Stimulated activated CD8-positive, alpha-beta memory T cell treated with anti-CD3 and anti-CD28 coated beads, Interleukin-12 subunit alpha, Interleukin-12 subunit beta, amount 100 ng/mL, for 1 hour (primary cell): Measurements from ENCODE around the gene VWA1.
"Not testable (repeated sequence)": the region's sequence is repeated elsewhere in the genome, so short reads cannot be mapped to it uniquely, and the experiment has no call there.

Source experiments
- DNase-seq: peaks from one replicate; pipeline ENCODE4 v3.0.0-alpha.2; 2020; ENCODE audit warnings: low read depth

VWA1 gene

GRCh38 chr1:1422465-1423244 lies 12.8 kb upstream of the VWA1 start:
- no peak for DNase-seq

DNA sequence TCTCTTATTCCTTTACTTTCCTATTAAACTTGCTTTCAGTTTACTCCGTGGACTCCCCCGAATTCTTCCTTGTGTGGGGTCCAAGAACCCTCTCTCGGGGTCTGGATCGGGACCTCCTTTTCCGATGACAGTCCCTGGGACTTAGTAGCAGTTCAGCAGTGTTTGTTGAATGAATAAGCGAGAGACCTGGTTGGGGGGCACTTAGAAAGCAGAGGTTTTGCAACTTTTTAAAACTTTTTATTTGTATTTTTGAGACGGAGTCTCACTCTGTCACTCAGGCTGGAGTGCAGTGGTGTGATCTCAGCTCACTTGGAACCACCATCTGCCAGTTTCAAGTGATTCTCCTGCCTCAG lies 12.3 kb upstream of the VWA1 start:
- DNase-seq = no peak

DNA sequence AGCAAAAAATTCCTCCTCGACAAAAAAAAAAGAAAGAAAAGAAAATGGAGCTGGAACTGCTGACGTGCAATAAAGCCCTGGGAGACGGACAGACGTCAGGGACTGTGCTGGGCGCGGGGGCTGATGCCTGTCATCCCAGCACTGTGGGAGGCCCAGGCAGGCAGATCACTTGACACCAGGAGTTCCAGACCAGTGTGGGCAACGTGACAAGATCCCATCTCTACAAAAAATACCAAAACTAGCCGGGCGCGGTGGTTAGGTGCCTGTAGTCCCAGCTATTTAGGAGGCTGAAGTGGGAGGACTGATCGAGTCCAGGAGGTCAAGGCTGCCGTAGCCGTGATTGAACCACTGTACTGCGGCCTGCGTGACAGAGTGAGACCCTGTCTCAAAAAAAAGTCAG lies 10.8 kb upstream of the VWA1 start:
- no peak for DNase-seq

DNA sequence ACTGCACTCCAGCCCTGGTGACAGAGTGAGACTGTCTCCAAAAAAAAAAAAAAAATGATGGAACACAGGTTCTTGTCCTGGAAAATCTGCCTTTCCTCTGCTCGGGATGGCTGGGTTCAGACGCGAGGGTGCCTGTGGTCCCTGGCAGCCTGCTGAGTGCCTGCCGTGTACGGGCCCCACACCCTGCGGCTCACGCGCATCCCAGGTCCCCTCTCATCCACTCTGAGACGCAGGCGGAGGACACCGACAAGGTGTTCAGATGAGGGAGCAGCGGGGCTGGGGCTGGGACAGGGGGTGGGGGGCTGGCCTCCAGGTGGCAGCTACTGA lies 10.1 kb upstream of the VWA1 start:
- DNase-seq = no peak

DNA sequence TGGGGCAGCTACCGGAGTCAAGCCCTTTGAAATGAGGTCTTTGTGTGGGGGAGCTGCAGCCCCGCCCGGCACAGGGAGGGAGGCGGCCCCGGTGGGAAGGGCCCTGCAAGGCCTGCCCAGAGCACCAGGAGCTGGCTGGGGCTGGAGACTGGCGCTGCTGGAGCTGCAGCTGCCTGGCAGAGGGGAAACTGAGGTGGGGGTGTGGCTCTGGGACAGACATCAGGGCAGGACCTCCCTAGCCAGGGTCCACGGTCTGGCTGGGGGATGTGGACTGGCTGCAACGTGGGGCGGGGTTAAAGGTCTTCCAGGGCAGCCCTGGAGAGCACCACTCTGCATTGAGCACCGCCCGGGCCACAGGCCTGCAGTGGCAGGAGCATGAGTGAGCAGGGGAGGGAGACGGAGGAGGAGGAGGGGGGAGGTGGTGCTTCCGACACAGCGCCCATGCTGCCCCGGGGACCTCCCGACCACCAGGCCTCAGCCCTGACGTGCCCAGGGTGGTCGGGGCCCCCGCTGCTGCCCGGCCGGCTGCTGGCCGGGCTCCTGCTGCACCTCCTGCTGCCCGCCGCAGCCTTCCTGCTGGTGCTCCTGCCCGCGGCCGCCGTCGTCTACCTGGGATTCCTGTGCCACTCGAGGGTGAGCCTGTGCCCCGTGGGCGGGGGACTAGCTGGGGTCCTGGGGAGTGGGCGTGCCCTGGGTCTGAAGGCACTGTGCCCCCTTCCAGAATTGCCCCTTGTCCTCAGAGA lies 9.6 kb upstream of the VWA1 start:
- no peak for DNase-seq

- no peak for DNase-seq
Measured at GRCh38 chr1:1426496-1427105, 8.9 kb upstream of the VWA1 start.

- no peak for DNase-seq
Measured at GRCh38 chr1:1427106-1427819, 8.2 kb upstream of the VWA1 start.

- DNase-seq = no peak
Measured at GRCh38 chr1:1427820-1428148, 7.7 kb upstream of the VWA1 start.

DNA sequence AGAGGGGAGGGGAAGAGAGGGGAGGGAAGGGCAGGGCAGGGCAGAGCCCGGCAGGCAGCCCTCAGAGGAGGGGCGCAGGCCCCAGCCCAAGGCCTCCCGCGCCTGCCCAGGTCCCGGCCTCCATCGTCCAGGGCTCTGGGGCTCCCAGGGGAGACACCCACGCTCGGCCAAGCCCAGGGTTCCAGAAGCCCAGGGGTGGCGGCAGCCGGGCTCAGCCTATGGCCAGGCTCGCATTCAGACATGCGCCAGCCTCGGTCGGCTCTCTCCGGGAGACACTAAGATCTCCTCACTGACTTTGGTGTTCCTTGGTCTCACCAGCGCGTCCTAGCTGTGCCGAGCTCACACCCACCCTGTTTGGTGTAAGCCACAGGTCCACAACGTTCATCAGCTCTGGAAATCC lies 7.3 kb upstream of the VWA1 start:
- no peak for DNase-seq

DNA sequence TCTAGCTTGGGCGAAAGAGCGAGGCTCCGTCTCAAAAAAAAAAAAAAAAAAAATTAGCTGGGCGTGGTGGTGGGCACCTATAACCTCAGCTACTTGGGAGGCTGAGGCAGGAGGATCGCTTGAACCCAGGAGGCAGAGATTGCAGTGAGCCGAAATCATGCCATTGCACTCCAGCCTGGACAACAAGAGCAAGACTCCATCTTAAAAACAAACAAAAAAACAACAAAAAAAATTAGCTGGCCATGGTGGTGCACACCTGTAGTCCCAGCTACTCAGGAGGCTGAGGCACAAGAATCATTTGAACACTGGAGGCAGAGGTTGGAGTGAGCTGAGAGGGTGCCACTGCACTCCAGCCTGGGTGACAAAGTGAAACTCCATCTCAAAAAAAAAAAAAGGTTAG lies 6.5 kb upstream of the VWA1 start:
- not testable (repeated sequence) for DNase-seq

GRCh38 chr1:1429671-1430073 lies 5.8 kb upstream of the VWA1 start:
- DNase-seq = no peak

DNA sequence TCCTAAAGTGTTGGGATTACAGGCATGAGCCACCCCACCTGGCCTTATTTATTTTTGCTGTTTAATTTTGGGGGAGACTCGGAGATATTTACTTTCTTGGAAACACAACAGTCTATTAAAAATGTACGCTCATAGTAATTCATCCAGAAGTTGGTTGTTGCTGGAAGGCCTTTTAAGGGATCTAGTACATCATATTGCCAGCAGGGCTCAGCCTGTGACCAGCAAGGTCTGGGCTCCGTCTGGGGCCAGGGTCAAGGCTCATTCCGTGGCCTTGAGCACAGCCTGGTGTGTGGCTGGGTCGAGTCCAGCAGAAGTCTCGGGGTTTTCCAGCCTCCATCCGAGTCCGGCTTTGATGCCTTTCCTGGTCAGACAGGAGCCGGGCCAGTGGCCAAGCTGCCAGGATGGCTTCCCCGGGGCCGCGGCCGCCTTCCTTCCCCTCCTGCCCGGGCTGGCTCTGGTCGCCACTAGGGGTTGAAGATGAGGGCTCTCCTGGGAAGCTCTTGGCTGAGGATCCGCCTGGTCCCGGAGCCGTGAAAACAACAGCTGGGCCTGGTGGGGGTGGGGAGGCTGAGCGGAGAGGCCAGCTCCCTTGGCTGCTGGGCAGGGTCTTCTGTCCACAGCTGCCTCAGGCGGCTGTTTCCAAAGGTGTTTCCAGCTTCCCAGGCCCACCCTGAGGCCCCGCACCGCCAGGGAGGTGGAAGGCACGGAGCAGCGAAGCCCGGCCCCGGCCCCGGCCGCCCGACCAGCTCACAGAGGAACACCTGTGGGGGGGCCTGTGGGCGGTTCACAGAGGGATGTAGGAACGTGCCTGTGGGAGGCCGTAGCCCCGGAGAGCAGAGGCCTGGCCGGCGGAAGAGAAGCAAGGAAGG lies 5.1 kb upstream of the VWA1 start:
- DNase-seq = no peak

GRCh38 chr1:1430992-1431844 lies 4.3 kb upstream of the VWA1 start:
- no peak for DNase-seq

- DNase-seq = no peak
Measured at GRCh38 chr1:1431845-1432273, 3.6 kb upstream of the VWA1 start.

DNA sequence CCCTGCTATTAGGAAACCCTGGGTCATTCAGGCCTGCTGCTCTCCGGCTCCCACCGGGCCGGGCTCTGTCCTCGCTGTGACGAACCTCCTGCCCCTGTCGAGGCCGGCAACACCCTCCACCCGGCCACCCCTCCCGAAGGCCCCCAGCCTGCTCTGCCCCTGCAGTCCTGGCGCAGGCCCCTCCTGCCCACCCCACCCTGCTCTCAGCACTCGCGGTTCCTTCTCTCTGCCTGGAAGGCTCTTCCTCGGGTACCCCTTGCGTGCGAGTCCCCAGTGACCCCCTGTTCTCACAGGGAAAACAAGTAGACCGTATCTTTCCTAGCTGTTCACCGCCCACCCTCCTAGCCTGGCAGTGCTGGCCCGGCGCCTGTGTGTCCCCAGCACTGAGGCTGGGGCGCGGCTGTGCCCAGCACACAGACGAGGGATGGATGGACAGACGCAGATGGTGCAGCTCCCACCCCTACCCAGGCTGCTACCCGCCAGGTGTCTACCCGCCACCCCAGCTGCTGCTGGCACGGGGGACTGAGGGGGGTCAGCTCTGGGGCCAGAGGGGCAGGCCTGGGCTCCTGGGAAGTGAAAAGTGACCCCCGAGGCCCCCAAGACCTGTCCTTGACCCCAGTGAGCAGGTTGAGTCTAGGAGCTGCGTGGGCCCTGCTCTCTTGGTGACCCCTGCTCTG lies 3.1 kb upstream of the VWA1 start:
- DNase-seq = no peak

- no peak for DNase-seq
Measured at GRCh38 chr1:1432951-1433803, 2.3 kb upstream of the VWA1 start.

DNA sequence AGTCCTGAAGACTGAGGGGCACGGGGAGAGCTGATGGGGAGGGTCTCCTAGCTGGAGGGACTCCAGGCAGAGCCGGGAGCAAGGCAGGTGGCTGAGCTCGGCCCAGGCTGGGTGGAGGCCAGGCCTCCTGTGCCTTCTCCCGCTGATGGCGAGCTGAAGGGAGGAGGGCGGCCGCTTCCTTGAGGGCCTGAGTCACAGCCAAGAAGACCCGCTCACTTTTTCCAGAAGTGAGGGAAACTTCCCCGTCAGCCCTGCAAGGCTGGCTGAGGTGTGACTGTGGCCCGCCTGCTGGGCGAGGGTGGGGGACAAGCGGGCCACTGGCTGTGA lies 1.7 kb upstream of the VWA1 start:
- no peak for DNase-seq

DNA sequence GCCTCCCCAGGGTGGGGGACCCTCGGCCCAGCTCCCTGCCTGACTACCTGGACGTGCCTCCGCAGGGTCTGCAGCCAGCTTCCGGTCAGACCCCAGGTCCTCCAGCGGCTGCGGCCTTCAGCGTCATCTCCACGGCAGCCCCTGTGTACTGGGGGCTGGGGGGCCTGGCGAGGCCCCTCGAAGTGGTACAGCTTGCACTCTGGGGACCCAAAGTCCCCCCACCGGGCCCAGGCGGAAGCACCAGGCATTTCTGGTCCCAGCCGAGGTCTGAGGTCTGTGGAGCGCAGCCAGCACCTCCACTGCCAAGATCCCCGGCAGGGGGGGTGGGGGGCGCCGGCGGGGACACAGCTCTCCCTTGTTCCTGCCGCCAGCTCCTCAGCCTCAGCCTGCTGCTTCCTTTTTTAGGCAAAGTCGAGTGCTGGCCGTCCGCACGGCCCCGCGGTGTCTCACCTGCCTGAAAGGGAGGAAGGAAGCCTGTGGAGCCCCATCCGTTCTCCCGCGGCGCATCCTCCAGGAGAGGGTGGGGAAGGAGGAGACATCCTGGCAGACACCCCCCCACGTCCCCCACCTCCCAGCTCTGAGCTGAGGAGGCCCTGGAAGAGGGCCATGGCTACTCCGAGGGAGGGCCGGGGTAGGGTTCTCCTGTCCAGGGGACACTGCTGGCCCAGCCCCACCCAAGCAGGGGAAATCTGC lies 1.2 kb upstream of the VWA1 start:
- DNase-seq = no peak

DNA sequence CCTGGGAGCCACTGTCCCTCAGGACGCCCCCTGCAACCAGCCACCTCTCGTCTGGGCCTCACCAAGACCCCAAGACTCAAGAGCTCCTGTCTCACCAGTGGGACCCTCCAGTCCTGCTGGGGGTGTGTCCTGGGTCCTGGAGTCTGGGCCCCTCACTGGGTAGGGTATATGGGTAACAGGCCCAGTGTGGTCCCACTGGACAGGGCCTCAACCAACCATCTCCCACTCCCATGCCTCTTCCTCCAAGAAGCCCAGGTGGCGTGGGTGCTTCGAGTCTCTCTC lies 725 bp upstream of the VWA1 start:
- no peak for DNase-seq
